ENCODE measurements around the gene PTGDR.

DNA sequence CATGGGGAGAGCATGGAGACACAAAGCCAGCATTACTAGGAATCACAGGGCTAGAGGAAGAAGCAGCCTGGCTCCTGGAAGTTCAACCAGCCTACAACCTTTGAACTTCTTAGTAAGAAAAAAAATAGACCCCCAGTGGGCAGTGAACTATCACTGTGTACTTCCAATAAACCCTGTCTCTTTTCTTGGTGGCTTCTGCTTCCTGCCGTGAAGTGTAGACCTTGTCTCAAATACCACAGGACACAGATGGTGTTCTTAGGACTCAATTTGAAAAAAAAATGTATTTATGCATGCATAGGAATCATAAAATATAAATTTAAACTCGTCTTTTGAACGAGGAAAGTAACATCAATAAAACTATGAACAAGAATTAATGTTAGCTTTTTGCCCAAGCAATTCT, 43.0 kb downstream of the PTGDR start:
- no peak for TF ChIP-seq EGR1 (conservative IDR thresholded peaks at IDR 0.05)
- TF ChIP-seq, protein P1, sequence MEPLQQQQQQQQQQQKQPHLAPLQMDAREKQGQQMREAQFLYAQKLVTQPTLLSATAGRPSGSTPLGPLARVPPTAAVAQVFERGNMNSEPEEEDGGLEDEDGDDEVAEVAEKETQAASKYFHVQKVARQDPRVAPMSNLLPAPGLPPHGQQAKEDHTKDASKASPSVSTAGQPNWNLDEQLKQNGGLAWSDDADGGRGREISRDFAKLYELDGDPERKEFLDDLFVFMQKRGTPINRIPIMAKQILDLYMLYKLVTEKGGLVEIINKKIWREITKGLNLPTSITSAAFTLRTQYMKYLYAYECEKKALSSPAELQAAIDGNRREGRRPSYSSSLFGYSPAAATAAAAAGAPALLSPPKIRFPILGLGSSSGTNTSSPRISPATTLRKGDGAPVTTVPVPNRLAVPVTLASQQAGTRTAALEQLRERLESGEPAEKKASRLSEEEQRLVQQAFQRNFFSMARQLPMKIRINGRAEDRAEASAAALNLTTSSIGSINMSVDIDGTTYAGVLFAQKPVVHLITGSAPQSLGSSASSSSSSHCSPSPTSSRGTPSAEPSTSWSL (CRISPR knock-in tag; IDR thresholded peaks at IDR 0.05; ENCODE audit: borderline replicate concordance), result no peak
